PC-9 (cell line): Measurements from ENCODE around the gene P4HA3. TPM values are rescaled to one million over a fixed set of nuclear protein-coding genes. Genes with fewer than 3 reads are reported as not detected.

Experiments used
- BruUV-seq: library from RNA; stranded (reverse); fragments of 400-500 nt; replicated peaks from 2 replicates; lab custom pipeline; 2021; lab: Mats Ljungman, UMichigan
- CTCF ChIA-PET: fragments of 300-600 bp; sonication (Branson Sonifier 250); formaldehyde crosslinking; loops from one replicate; lab custom pipeline; 2022; ENCODE audit warnings: antibody characterized with exemption; lab: Charles Lee
- POLR2A ChIA-PET: fragments of 300-600 bp; sonication (Branson Sonifier 250); formaldehyde crosslinking; loops from one replicate; lab custom pipeline; 2022; ENCODE audit warnings: antibody characterized with exemption; ENCODE audit not compliant: unreplicated experiment; lab: Charles Lee
- DNase-seq, 2 experiments: peaks; one replicate each; pipeline versions ENCODE4 v3.0.0 to v3.0.0-alpha.2; 2015 to 2022; ENCODE audit warnings: mixed read lengths in 1 of 2
- H2AFZ ChIP-seq: fragments of 200-600 bp; sonication (generic); 2 replicates; pipeline ENCODE4 v1.8.1; 2017; ENCODE audit warnings: antibody characterized with exemption
- H3F3A ChIP-seq: fragments of 200-600 bp; sonication (generic); 2 replicates; pipeline ENCODE4 v1.8.1; 2017; ENCODE audit warnings: antibody characterized with exemption, mild to moderate bottlenecking, low read depth; ENCODE audit not compliant: insufficient read depth
- H3K27ac ChIP-seq: fragments of 200-600 bp; sonication (generic); 2 replicates; pipeline ENCODE4 v1.6.1; 2016; ENCODE audit warnings: mixed run types
- H3K27me3 ChIP-seq: fragments of 200-600 bp; sonication (generic); 2 replicates; pipeline ENCODE4 v1.6.1; 2016; ENCODE audit warnings: low read depth, mixed run types; ENCODE audit not compliant: insufficient read depth
- H3K36me3 ChIP-seq: fragments of 200-600 bp; sonication (generic); 2 replicates; pipeline ENCODE4 v1.6.1; 2016; ENCODE audit warnings: low read depth, mixed run types
- H3K4me1 ChIP-seq: fragments of 200-600 bp; sonication (generic); replicated peaks from 2 replicates; pipeline ENCODE4 v1.6.1; 2016; ENCODE audit warnings: mixed run types; ENCODE audit not compliant: insufficient read depth
- H3K4me2 ChIP-seq: fragments of 200-600 bp; sonication (generic); 2 replicates; pipeline ENCODE4 v1.6.1; 2017; ENCODE audit warnings: mixed run types
- H3K4me3 ChIP-seq: fragments of 200-600 bp; sonication (generic); 2 replicates; pipeline ENCODE4 v1.6.1; 2016; ENCODE audit warnings: mixed run types
- H3K79me2 ChIP-seq: fragments of 200-600 bp; sonication (generic); 2 replicates; pipeline ENCODE4 v1.6.1; 2017; ENCODE audit warnings: low read depth, mixed run types
- H3K9me2 ChIP-seq: fragments of 200-600 bp; sonication (generic); 2 replicates; pipeline ENCODE4 v1.8.1; 2017; ENCODE audit warnings: mild to moderate bottlenecking; ENCODE audit not compliant: insufficient read depth
- H3K9me3 ChIP-seq: fragments of 200-600 bp; sonication (generic); 2 replicates; pipeline ENCODE4 v1.8.1; 2016; ENCODE audit warnings: low read depth; ENCODE audit not compliant: insufficient read depth
- H4K20me1 ChIP-seq: fragments of 200-600 bp; sonication (generic); 2 replicates; pipeline ENCODE4 v1.8.1; 2017; ENCODE audit not compliant: insufficient read depth
- EZH2 ChIP-seq: fragments of 200-600 bp; sonication (generic); IDR thresholded peaks from 2 replicates; pipeline ENCODE4 v1.8.0; 2017; ENCODE audit warnings: antibody characterized with exemption, low read depth
- intact Hi-C: fragments of 100-400 bp; cut with micrococcal nuclease; formaldehyde crosslinking; loops from one replicate; pipeline ENCODE4 v1.10.0; 2022; ENCODE audit not compliant: unreplicated experiment
- total RNA-seq: library from RNA; stranded (reverse); gene quantifications from 2 replicates; pipeline ENCODE4 v1.2.3, GENCODE V29; 2021
- TF ChIP-seq, protein P1 (sequence below): fragments of 200-600 bp; sonication (generic); conservative IDR thresholded peaks from 2 replicates; pipeline ENCODE4 v1.6.1; 2017; ENCODE audit warnings: mixed run types, antibody characterized with exemption, mild to moderate bottlenecking, moderate library complexity

P4HA3 gene
- total RNA-seq, 1 experiment from 2014 or later: 0.22 TPM

GRCh38 chr11:74354036-74354435 is 42.6 kb upstream of the P4HA3 start:
- intact Hi-C loops: no loop called here
- ChIA-PET CTCF (no interaction called here), POLR2A (no interaction called here)
- TF ChIP-seq EZH2: no peak
- DNase-seq: no peak
- no peaks in the 10 kb centered on the region for H3K36me3 ChIP-seq
- no peaks in the 10 kb centered on the region for H3F3A ChIP-seq
- no peak overlapping the region for H3K27ac ChIP-seq
- no peaks in the 10 kb centered on the region for H3K79me2 ChIP-seq
- H3K9me3 ChIP-seq: no peaks in the 10 kb centered on the region
- H3K9me2 ChIP-seq: no peaks in the 10 kb centered on the region
- no peaks in the 10 kb centered on the region for H3K27me3 ChIP-seq
- H4K20me1 ChIP-seq: no peaks in the 10 kb centered on the region
- BruUV-seq: no TSS peak
- H3K4me1 ChIP-seq: no peaks in the 10 kb centered on the region
- no peak overlapping the region for H2AFZ ChIP-seq
- no peak overlapping the region for H3K4me3 ChIP-seq
- no peak overlapping the region for H3K4me2 ChIP-seq

- intact Hi-C loops: no loop called here
- H3K79me2 ChIP-seq: no peaks in the 10 kb centered on the region
- no peak for DNase-seq
- H3K4me1 ChIP-seq: no peaks in the 10 kb centered on the region
- ChIA-PET POLR2A (no interaction called here), CTCF (no interaction called here)
- H3K4me3 ChIP-seq: no peak overlapping the region
- no peak overlapping the region for H3K27ac ChIP-seq
- H2AFZ ChIP-seq: no peak overlapping the region
- H3K9me3 ChIP-seq: no peaks in the 10 kb centered on the region
- H3K36me3 ChIP-seq: no peaks in the 10 kb centered on the region
- H3K4me2 ChIP-seq: no peak overlapping the region
- no peaks in the 10 kb centered on the region for H4K20me1 ChIP-seq
- BruUV-seq: no TSS peak
- H3K27me3 ChIP-seq: no peaks in the 10 kb centered on the region
- no peaks in the 10 kb centered on the region for H3K9me2 ChIP-seq
- no peak for TF ChIP-seq EZH2
- TF ChIP-seq, protein P1, sequence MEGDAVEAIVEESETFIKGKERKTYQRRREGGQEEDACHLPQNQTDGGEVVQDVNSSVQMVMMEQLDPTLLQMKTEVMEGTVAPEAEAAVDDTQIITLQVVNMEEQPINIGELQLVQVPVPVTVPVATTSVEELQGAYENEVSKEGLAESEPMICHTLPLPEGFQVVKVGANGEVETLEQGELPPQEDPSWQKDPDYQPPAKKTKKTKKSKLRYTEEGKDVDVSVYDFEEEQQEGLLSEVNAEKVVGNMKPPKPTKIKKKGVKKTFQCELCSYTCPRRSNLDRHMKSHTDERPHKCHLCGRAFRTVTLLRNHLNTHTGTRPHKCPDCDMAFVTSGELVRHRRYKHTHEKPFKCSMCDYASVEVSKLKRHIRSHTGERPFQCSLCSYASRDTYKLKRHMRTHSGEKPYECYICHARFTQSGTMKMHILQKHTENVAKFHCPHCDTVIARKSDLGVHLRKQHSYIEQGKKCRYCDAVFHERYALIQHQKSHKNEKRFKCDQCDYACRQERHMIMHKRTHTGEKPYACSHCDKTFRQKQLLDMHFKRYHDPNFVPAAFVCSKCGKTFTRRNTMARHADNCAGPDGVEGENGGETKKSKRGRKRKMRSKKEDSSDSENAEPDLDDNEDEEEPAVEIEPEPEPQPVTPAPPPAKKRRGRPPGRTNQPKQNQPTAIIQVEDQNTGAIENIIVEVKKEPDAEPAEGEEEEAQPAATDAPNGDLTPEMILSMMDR: no peak
- no peaks in the 10 kb centered on the region for H3F3A ChIP-seq
Measured at GRCh38 chr11:74347381-74347780, 35.9 kb upstream of the P4HA3 start.

DNA sequence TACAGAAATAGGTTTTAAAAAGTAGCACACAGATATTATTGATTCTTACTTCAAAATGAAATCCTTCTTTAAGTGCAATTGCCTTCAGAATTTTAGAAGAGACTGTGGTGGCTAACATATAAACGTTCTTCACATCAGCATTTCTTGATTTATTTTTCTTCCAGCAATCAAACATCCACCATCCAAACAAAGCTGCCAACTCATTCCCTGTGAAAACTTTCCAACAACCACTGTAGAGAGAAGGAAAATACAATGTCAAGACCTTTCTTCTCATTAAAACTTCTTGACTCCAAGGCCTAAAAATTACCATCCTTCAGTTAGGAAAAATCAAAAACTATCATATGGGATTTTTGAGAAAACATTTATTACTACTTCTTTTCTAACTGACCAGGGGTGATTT is 34.0 kb upstream of the P4HA3 start:
- ChIA-PET CTCF (no interaction called here), POLR2A (no interaction called here)
- Histone ChIP-seq H3K9me3 (no peaks in the 10 kb centered on the region), H3K9me2 (no peaks in the 10 kb centered on the region; the same call in 1 of the 2 replicates), H2AFZ (no peak overlapping the region), H3K4me3 (no peak overlapping the region), H4K20me1 (no peaks in the 10 kb centered on the region), H3K27me3 (no peaks in the 10 kb centered on the region), H3K36me3 (no peaks in the 10 kb centered on the region), H3K4me2 (no peak overlapping the region), H3K27ac (no peak overlapping the region), H3K4me1 (no peaks in the 10 kb centered on the region), H3F3A (no peaks in the 10 kb centered on the region), H3K79me2 (no peaks in the 10 kb centered on the region)
- no peak for TF ChIP-seq EZH2
- TF ChIP-seq, protein P1: no peak
- intact Hi-C loops: no loop called here
- no peak for DNase-seq
- BruUV-seq: no TSS peak

GRCh38 chr11:74341921-74342320 is 30.5 kb upstream of the P4HA3 start:
- no peak for TF ChIP-seq EZH2
- TF ChIP-seq, protein P1: no peak

More at GRCh38 chr11:74341921-74342320, 30.5 kb upstream of the P4HA3 start:
- Histone ChIP-seq H3K79me2 (no peaks in the 10 kb centered on the region), H3K36me3 (no peaks in the 10 kb centered on the region), H3K4me2 (no peak overlapping the region), H3F3A (no peaks in the 10 kb centered on the region), H3K27ac (no peak overlapping the region), H3K4me1 (no peaks in the 10 kb centered on the region), H2AFZ (no peak overlapping the region), H3K9me3 (no peaks in the 10 kb centered on the region), H3K4me3 (no peak overlapping the region), H3K9me2 (no peaks in the 10 kb centered on the region; the same call in 1 of the 2 replicates), H4K20me1 (no peaks in the 10 kb centered on the region), H3K27me3 (no peaks in the 10 kb centered on the region)
- DNase-seq: no peak
- intact Hi-C loops: no loop called here
- BruUV-seq: no TSS peak
- POLR2A ChIA-PET: interaction anchor here (0.6 kb wide), 1 partner anchor 1200 kb away, joined by 9 read pairs; the partner anchor contains the start of gene FCHSD2
- CTCF ChIA-PET: no interaction called here
